HuH-7 (cell line): ENCODE data around the gene AFF2.

Experiments used
- DNase-seq: peaks from one replicate; pipeline ENCODE4 v3.0.0; 2011; ENCODE audit warnings: low spot score

Gene AFF2

GRCh38 chrX:149013081-149013480 is 512.7 kb downstream of the AFF2 start:
- DNase-seq = no peak

GRCh38 chrX:149021159-149021558 is 520.7 kb downstream of the AFF2 start:
- DNase-seq = no peak

- no peak for DNase-seq
These were observed 522.1 kb downstream of the AFF2 start for GRCh38 chrX:149022485-149022884.

- DNase-seq = no peak
These were observed 532.0 kb downstream of the AFF2 start for GRCh38 chrX:149032449-149032848.

- no peak for DNase-seq
These were observed 535.7 kb downstream of the AFF2 start for GRCh38 chrX:149036086-149036485.

- DNase-seq = no peak
These were observed 537.0 kb downstream of the AFF2 start for GRCh38 chrX:149037281-149037870.

GRCh38 chrX:149039057-149039456 is 538.6 kb downstream of the AFF2 start:
- DNase-seq = no peak

GRCh38 chrX:149040873-149041535 is 540.6 kb downstream of the AFF2 start:
- no peak for DNase-seq

GRCh38 chrX:149043401-149043800 is 543.0 kb downstream of the AFF2 start:
- no peak for DNase-seq

GRCh38 chrX:149044471-149044870 is 544.1 kb downstream of the AFF2 start:
- no peak for DNase-seq

- no peak for DNase-seq
These were observed 545.3 kb downstream of the AFF2 start for GRCh38 chrX:149045645-149046210.
